Measurements from ENCODE around the gene RBM44.

RBM44 gene

DNA sequence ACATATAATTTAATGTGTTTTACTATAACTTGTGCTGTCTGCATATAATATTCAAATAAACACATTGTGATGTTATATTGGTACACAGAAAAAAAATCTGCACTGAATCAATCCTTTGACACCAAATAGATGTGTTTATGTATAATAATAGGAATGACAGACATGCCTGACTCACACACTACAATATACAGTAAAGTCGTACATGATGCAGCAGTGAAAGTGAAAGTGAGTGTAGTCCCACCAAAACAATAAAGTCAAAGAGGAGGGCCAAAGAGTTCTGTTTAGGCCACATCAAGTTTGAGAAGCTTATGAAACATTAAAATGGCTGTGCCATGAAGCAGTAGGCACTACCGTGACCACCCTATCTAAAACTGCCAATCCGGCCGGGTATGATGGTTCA, 8.2 kb upstream of the RBM44 start:
- no peak overlapping the region for H3K9ac ChIP-seq (ENCODE audit: insufficient read length)
- H3K9me3 ChIP-seq (ENCODE audit: low read depth, low read length), result no peaks in the 10 kb centered on the region
- no peaks in the 10 kb centered on the region for H3K36me3 ChIP-seq (ENCODE audit: insufficient read depth, low read length)
- TF ChIP-seq POLR2AphosphoS5 (IDR thresholded peaks at IDR 0.05; ENCODE audit: borderline replicate concordance, low read depth, low read length), result no peak
- no peak for TF ChIP-seq FOXP2 (optimal IDR thresholded peaks at IDR 0.05; ENCODE audit: control extremely low read depth, extremely low read length, insufficient read depth)
- TF ChIP-seq EZH2 (IDR thresholded peaks at IDR 0.05), result no peak
- no peak overlapping the region for H3K4me3 ChIP-seq
- no peak for DNase-seq (ENCODE audit: low read depth, low spot score)
- H3K27ac ChIP-seq, result no peak overlapping the region

GRCh38 chr2:237791977-237792727, 6.4 kb upstream of the RBM44 start:
- no peak for DNase-seq (ENCODE audit: low read depth, low spot score)
- TF ChIP-seq POLR2AphosphoS5 (IDR thresholded peaks at IDR 0.05; ENCODE audit: borderline replicate concordance, low read depth, low read length) (no peak), EZH2 (IDR thresholded peaks at IDR 0.05) (no peak), FOXP2 (optimal IDR thresholded peaks at IDR 0.05; ENCODE audit: control extremely low read depth, extremely low read length, insufficient read depth) (no peak)
- H3K9me3 ChIP-seq (ENCODE audit: low read depth, low read length), result no peaks in the 10 kb centered on the region
- H3K4me3 ChIP-seq, result no peak overlapping the region
- no peak overlapping the region for H3K27ac ChIP-seq
- H3K9ac ChIP-seq (ENCODE audit: insufficient read length), result no peak overlapping the region
- H3K36me3 ChIP-seq (ENCODE audit: insufficient read depth, low read length), result no peaks in the 10 kb centered on the region

- no peak overlapping the region for H3K9ac ChIP-seq (ENCODE audit: insufficient read length)
- H3K9me3 ChIP-seq (ENCODE audit: low read depth, low read length), result no peaks in the 10 kb centered on the region
- H3K27ac ChIP-seq, result no peak overlapping the region
- no peak for TF ChIP-seq EZH2 (IDR thresholded peaks at IDR 0.05)
- H3K4me3 ChIP-seq, result no peak overlapping the region
- DNase-seq (ENCODE audit: low read depth, low spot score), result no peak
- no peaks in the 10 kb centered on the region for H3K36me3 ChIP-seq (ENCODE audit: insufficient read depth, low read length)
Measured at GRCh38 chr2:237797253-237797652, 1.3 kb upstream of the RBM44 start.

- Histone ChIP-seq H3K27ac (no peak overlapping the region), H3K4me3 (no peak overlapping the region), H3K9me3 (ENCODE audit: low read depth, low read length) (no peaks in the 10 kb centered on the region), H3K9ac (ENCODE audit: insufficient read length) (no peak overlapping the region), H3K36me3 (ENCODE audit: insufficient read depth, low read length) (no peaks in the 10 kb centered on the region)
- TF ChIP-seq FOXP2 (optimal IDR thresholded peaks at IDR 0.05; ENCODE audit: control extremely low read depth, extremely low read length, insufficient read depth) (no peak), POLR2AphosphoS5 (IDR thresholded peaks at IDR 0.05; ENCODE audit: borderline replicate concordance, low read depth, low read length) (no peak), EZH2 (IDR thresholded peaks at IDR 0.05) (no peak)
- DNase-seq (ENCODE audit: low read depth, low spot score), result no peak
Measured at GRCh38 chr2:237799060-237799428, 465 bp downstream of the RBM44 start.

DNA sequence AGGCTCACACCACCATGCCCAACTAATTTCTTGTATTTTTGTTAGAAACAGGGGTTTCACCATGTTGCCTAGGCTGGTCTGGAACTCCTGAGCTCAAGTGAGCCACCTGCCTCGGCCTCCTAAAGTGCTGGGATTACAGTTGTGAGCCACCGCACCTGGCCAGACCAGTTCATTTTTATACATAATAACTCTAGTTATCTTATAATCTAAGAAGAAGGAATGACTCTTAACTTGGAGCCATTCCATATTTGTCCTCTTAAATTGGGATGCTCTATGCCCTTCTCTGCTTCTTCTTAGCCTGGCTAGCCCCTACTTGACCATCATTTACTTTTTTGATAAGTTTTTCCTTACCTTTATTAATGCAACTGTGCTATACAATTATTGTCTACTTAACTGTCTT, 2.9 kb downstream of the RBM44 start:
- H3K4me3 ChIP-seq, result no peak overlapping the region
- no peak for DNase-seq (ENCODE audit: low read depth, low spot score)
- H3K9me3 ChIP-seq (ENCODE audit: low read depth, low read length), result no peaks in the 10 kb centered on the region
- no peak overlapping the region for H3K27ac ChIP-seq
- H3K9ac ChIP-seq (ENCODE audit: insufficient read length), result no peak overlapping the region
- no peaks in the 10 kb centered on the region for H3K36me3 ChIP-seq (ENCODE audit: insufficient read depth, low read length)
- no peak for TF ChIP-seq POLR2AphosphoS5 (IDR thresholded peaks at IDR 0.05; ENCODE audit: borderline replicate concordance, low read depth, low read length)
- TF ChIP-seq FOXP2 (optimal IDR thresholded peaks at IDR 0.05; ENCODE audit: control extremely low read depth, extremely low read length, insufficient read depth), result no peak
- TF ChIP-seq EZH2 (IDR thresholded peaks at IDR 0.05), result no peak

DNA sequence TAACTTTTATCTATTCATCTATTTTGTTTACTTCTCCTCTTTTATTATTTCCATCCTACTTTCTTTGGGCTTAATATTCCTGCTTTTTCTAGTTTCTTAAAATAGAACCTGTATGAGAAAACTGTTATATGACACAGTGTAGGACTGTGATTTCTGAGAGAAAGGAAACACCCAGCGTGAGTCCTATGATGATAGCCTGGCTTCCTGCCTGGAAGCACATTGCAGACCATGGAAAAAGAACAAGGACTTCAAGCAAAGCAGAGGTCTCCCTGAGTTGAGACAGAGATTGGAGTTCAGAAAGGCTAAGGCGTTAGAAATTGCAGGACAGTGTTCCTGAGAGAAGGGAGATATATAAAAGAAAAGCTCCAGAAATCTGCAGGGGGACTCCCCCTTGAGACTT, 7.8 kb downstream of the RBM44 start:
- DNase-seq (ENCODE audit: low read depth, low spot score), result peak; percentile 56
- peak overlapping the region; percentile 43 for H3K9ac ChIP-seq (ENCODE audit: insufficient read length)
- TF ChIP-seq EZH2 (IDR thresholded peaks at IDR 0.05), result no peak
- TF ChIP-seq POLR2AphosphoS5 (IDR thresholded peaks at IDR 0.05; ENCODE audit: borderline replicate concordance, low read depth, low read length), result no peak
- no peak for TF ChIP-seq FOXP2 (optimal IDR thresholded peaks at IDR 0.05; ENCODE audit: control extremely low read depth, extremely low read length, insufficient read depth)

DNA sequence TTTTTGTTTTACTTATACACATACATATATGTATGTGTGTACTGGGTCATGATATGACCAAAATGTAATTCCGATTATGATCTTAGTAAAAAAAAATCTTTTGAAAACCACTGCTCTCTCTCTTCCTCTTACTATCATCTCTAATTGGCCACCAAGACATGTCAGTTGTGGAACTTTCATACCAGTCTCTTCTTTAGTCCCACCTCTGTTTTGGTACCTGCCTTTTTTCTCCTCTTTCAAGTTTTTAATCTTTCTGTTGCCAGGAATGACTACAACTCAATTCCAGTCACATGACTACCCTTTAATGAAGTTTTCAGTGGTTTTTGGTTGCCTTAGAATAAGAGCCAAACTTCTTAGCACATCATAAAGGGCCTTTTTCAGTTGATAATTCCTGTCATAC, 17.1 kb downstream of the RBM44 start:
- TF ChIP-seq FOXP2 (optimal IDR thresholded peaks at IDR 0.05; ENCODE audit: control extremely low read depth, extremely low read length, insufficient read depth) (no peak), POLR2AphosphoS5 (IDR thresholded peaks at IDR 0.05; ENCODE audit: borderline replicate concordance, low read depth, low read length) (no peak), EZH2 (IDR thresholded peaks at IDR 0.05) (no peak)
- DNase-seq (ENCODE audit: low read depth, low spot score), result no peak
- no peaks in the 10 kb centered on the region for H3K9me3 ChIP-seq (ENCODE audit: low read depth, low read length)
- no peak overlapping the region for H3K4me3 ChIP-seq
- no peaks in the 10 kb centered on the region for H3K36me3 ChIP-seq (ENCODE audit: insufficient read depth, low read length)
- peak overlapping the region; percentile 52 for H3K27ac ChIP-seq
- no peak overlapping the region for H3K9ac ChIP-seq (ENCODE audit: insufficient read length)

More for the DNA sequence above, 7.8 kb downstream of the RBM44 start:
- H3K36me3 ChIP-seq (ENCODE audit: insufficient read depth, low read length), result no peaks in the 10 kb centered on the region
- peak overlapping the region; percentile 62 for H3K27ac ChIP-seq
- no peaks in the 10 kb centered on the region for H3K9me3 ChIP-seq (ENCODE audit: low read depth, low read length)
- H3K4me3 ChIP-seq, result peak overlapping the region; percentile 38; the same call in 1 of the 2 replicates

DNA sequence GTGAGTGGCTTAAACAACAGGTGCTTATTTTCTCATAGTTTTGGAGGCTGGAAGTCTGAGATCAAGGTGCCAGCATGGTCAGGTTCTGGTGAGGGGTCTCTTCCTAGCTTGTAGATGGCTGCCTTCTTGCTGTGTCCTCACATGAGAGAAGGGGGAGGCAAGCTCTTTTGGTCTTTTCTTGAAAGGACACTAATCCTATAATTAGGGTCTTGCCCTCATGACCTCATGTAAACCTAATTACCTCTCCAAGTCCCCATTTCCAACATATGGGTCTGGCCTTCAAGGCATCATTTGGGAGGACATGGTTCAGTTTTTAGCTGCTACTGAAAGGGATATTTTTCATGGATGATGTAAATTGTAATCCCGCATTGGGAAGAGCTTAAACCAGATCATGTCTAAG, 18.0 kb downstream of the RBM44 start:
- DNase-seq (ENCODE audit: low read depth, low spot score), result no peak
- no peak for TF ChIP-seq FOXP2 (optimal IDR thresholded peaks at IDR 0.05; ENCODE audit: control extremely low read depth, extremely low read length, insufficient read depth)

DNA sequence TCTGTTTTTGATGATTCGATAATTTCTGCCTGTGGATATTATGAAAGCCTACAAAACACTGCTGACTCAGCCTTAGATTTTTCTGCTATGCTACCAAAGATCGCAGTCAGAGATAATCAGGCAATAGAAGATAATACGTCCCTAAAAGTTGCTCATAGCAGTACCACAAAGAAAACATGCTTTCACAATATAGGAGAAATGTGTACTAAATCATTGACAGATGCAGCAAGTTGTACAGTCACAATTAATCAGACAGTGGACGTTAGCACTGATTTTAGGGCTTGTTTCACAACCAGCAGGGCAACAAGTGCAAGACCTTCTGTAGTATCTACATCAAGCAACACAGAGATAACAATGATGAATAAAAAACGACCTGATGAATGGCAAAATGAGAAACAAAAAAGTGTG, 19.5 kb downstream of the RBM44 start:
- peak overlapping the region; percentile 70 for H3K4me3 ChIP-seq
- peak overlapping the region; percentile 93 for H3K27ac ChIP-seq
- TF ChIP-seq POLR2AphosphoS5 (IDR thresholded peaks at IDR 0.05; ENCODE audit: borderline replicate concordance, low read depth, low read length), result peak; percentile 71
- no peak for TF ChIP-seq EZH2 (IDR thresholded peaks at IDR 0.05)
- TF ChIP-seq FOXP2 (optimal IDR thresholded peaks at IDR 0.05; ENCODE audit: control extremely low read depth, extremely low read length, insufficient read depth), result no peak
- DNase-seq (ENCODE audit: low read depth, low spot score), result peak; percentile 87
- no peaks in the 10 kb centered on the region for H3K9me3 ChIP-seq (ENCODE audit: low read depth, low read length)
- H3K9ac ChIP-seq (ENCODE audit: insufficient read length), result peak overlapping the region; percentile 62
- H3K36me3 ChIP-seq (ENCODE audit: insufficient read depth, low read length), result no peaks in the 10 kb centered on the region

More for the DNA sequence above, 18.0 kb downstream of the RBM44 start:
- H3K27ac ChIP-seq, result peak overlapping the region; percentile 93; the same call in 1 of the 2 replicates
- no peaks in the 10 kb centered on the region for H3K36me3 ChIP-seq (ENCODE audit: insufficient read depth, low read length)
- no peak overlapping the region for H3K4me3 ChIP-seq
- no peaks in the 10 kb centered on the region for H3K9me3 ChIP-seq (ENCODE audit: low read depth, low read length)
- H3K9ac ChIP-seq (ENCODE audit: insufficient read length), result no peak overlapping the region
